ENCODE measurements around the gene TSPAN10.
"Not testable (repeated sequence)": the region's sequence is repeated elsewhere in the genome, so short reads cannot be mapped to it uniquely, and the experiment has no call there.

TSPAN10 gene

GRCh38 chr17:81662002-81662401 is 25.0 kb downstream of the TSPAN10 start:
- no peak for DNase-seq (ENCODE audit: low read depth)

- DNase-seq (ENCODE audit: low read depth) = no peak
Observed at GRCh38 chr17:81664051-81664470, 27.1 kb downstream of the TSPAN10 start.

DNA sequence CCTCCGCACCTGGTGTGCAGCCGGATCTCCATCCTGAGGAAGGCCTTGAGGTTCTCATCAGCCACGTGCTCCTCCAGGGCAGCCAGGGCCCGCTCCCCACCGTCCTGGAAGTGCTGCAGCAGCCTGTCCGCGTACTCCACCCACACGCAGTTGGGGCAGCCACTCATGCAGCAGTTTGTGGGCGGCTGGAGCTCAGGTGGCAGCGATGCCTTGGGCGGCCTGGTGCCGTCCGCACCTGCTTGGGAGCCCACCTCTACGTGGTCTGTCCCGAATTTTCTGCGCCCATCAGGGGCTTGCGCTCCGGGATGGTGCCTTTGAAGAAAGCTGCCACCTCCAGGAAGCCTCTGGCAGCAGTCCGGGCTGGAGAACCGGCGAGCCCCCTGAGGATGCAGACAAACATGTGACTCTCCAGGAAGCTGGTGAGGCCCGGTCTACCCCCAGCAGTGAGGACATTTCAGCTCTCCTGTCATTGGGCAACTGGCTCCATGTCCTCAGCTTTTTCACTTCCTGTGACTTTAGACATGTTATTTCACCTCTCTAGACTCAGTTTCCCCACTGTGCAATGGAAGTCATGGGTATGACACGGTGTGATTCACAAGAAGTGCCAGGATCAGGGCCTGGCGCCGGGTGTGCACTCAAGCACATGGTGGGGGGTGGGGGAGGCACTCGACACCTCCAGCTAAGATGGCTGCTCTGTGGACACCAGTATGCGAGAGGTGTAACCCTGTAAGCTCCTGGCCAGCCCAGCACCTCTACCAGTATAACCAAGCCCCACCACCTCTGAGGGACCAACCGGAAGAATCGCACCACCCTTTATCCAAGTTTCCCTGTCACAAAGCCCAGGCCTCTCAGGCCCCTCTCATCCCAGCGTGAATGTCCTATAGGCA is 28.5 kb downstream of the TSPAN10 start:
- peak; percentile 59 for DNase-seq (ENCODE audit: low read depth)

DNA sequence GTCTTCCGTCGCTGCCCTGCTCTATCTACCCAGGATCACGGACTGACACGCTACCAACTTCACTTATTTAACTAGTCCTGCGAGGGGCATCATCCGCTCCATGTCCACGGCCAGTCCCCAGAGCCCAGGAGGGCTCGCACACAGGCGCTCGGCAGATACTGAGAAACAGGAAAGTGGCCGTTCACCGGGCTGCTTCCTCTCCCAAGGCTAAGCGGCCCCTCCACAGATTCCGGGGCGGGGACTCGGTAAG is 29.0 kb downstream of the TSPAN10 start:
- DNase-seq (ENCODE audit: low read depth) = no peak

- DNase-seq (ENCODE audit: low read depth) = peak; percentile 94
Observed at GRCh38 chr17:81666342-81667191, 29.6 kb downstream of the TSPAN10 start, which contains the start of the genes CCDC137 and OXLD1. Gene CCDC137, plus strand, starts transcription at chr17:81666737. Its CDS starts 30 bp downstream, at chr17:81666767. Gene OXLD1, minus strand, starts transcription at chr17:81666605. Its CDS starts 28 bp downstream, at chr17:81666577.

GRCh38 chr17:81667754-81668153 is 30.8 kb downstream of the TSPAN10 start:
- no peak for DNase-seq (ENCODE audit: low read depth)

- no peak for DNase-seq (ENCODE audit: low read depth)
Observed at GRCh38 chr17:81672504-81672903, 35.5 kb downstream of the TSPAN10 start.

GRCh38 chr17:81672954-81673353 is 36.0 kb downstream of the TSPAN10 start:
- DNase-seq (ENCODE audit: low read depth) = no peak

- no peak for DNase-seq (ENCODE audit: low read depth)
Observed at GRCh38 chr17:81673561-81674258, 36.7 kb downstream of the TSPAN10 start.

- DNase-seq (ENCODE audit: low read depth) = not testable (repeated sequence)
Observed at GRCh38 chr17:81675515-81676221, 38.7 kb downstream of the TSPAN10 start.

DNA sequence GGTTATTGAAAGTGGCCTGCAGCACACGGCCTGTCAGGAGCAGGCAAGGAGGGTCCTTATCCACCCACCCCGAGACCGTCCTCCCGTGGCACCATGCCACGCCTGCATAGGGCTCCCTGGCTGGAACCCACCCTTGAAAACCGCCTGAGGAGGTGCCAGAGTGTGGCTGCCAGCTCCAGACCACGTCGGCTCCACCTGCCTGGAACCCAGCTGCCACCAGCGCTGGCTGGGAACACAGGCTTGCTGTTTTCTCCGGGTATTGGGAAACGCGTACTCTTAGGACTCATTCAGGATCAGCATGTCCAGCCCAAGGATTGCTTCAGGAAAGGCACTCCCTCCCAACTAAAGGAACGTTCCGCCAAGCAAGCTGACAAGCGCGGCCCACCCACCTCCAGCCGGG is 39.9 kb downstream of the TSPAN10 start:
- DNase-seq (ENCODE audit: low read depth) = no peak

- DNase-seq (ENCODE audit: low read depth) = no peak
Observed at GRCh38 chr17:81680150-81680549, 43.2 kb downstream of the TSPAN10 start.

DNA sequence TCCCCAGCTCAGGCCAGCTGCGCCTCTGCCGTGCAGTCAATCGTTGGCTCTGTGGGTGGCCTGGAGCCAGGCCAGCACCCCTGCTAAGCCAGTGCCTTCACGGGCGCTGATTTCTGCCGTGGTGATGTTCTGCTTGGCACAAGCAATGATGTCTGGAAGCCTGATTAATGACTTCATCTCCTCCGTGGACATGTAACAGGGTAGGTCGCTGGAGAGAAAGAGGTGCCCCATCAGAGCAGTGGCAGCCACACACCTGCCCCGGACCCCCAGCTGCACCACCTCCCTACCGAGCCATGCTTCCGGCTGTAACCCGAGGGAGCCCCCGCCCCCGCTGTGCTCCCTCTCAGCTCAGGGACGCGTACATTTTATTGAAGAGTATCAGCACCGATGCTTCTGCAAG is 44.7 kb downstream of the TSPAN10 start:
- DNase-seq (ENCODE audit: low read depth) = no peak

GRCh38 chr17:81682565-81683207 is 45.7 kb downstream of the TSPAN10 start:
- no peak for DNase-seq (ENCODE audit: low read depth)

- DNase-seq (ENCODE audit: low read depth) = no peak
Observed at GRCh38 chr17:81683208-81683583, 46.2 kb downstream of the TSPAN10 start.

DNA sequence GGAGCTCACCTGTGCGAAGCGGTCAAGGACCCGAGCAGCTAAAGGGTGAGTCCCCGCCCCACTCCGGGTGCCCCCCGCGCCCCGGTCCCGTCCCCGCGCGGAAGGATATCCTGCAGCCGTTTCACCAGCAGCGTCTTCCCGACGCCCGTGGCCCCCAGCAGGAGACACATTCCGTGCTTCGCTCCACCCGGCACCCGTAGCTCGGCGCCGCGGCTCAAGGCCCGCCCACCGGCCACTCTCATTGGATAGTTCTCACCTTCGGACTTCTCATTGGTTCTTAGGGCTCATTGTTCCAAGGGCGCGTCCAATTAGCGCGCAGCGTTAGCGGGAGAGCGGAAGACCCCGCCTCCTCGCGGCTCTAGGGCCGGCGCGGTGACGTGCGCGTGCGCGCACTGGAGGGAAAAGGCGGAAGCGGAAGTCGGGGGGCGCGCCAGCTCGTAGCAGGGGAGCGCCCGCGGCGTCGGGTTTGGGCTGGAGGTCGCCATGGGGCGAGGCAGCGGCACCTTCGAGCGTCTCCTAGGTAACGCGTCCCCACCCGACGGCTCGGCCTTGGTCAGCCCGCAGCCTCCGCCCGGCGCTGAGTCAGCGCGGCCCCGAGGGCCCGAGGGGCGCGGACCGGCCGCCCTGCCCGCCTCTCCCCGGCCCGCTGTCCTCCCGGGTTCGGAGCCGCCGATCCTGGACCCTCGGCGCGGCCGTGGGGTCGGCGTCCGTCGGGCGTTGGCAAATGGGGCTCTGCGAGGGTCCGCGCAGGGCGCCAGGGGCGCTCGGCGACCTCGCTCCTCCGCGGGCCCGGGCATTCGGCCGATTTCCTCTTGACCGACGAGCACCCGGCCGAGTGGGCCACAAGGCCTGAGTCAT is 46.8 kb downstream of the TSPAN10 start, which contains the start of the genes ARL16 and HGS:
ARL16 (minus strand) TSS at position 214 of the 858 bp plus-strand sequence; CDS start at position 170, 44 bp downstream.
HGS (plus strand) TSS at position 428 of the 858 bp plus-strand sequence; CDS start at position 484, 56 bp downstream.
- DNase-seq (ENCODE audit: low read depth) = peak; percentile 98

DNA sequence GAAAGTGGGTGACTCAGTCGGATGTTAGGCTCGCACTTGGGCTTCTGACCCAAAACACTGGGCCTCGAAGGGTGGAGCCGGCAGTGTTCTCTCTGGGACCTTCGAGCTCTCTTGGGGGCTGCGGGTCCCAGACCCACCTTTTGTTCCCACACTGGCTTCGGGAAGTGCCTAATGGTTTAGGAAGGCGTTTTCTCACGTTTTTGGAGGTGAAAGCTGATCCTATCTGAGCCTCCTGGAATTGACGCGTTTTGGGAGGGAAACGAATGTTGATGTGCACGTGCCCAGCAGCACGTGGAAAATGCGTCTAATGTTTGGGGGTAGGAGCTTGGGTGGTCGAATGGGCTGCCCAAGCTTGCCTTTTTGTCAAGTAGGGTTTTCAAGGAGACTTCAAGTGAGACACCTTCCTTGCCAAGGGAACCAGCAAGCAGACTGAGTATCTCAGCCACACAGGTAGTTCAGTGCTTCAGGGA is 47.5 kb downstream of the TSPAN10 start:
- DNase-seq (ENCODE audit: low read depth) = no peak

DNA sequence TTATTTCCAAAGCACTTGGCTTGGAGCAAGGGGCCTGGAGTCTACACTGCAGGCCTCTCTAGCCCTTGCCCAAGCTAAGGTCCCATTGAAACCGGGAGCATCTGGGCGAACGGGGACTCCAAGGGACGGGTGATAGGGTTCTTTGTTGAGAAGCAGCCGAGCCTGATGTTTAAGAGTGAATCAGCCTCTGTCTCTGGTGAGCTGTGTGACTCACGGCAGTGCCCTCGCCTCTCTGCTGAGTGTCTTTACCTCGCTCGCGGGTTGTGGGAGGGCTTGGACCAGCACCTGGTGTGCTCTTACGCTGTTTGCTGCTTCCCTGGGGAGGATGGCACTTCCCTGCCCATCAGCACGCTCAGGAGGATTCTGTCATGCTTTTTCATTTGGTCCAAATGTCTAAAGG is 48.1 kb downstream of the TSPAN10 start:
- DNase-seq (ENCODE audit: low read depth) = peak; percentile 56

GRCh38 chr17:81686614-81687013 is 49.6 kb downstream of the TSPAN10 start:
- DNase-seq (ENCODE audit: low read depth) = no peak
